Muscle layer of duodenum (tissue), 2 donors: ENCODE results near the gene CDH13.

ENCODE experiments used
- H3K27ac ChIP-seq: one replicate; pipeline ENCODE4 v1.7.0; 2013; ENCODE audit warnings: mild to moderate bottlenecking, low read length
- H3K27me3 ChIP-seq: one replicate; pipeline ENCODE4 v1.7.0; 2013; ENCODE audit warnings: low read depth, mild to moderate bottlenecking, control low read depth, low read length
- H3K36me3 ChIP-seq, 2 donors: one replicate each; pipeline ENCODE4 v1.7.0; 2013; ENCODE audit warnings: low read length in 2 of 2, control low read depth in 1 of 2, mild to moderate bottlenecking in 1 of 2; ENCODE audit not compliant: insufficient read depth in 2 of 2, control insufficient read depth in 1 of 2
- H3K4me1 ChIP-seq, 2 donors: one replicate each; pipeline ENCODE4 v1.7.0; 2013; ENCODE audit warnings: low read length in 2 of 2, mild to moderate bottlenecking in 2 of 2, control low read depth in 1 of 2, moderate library complexity in 1 of 2; ENCODE audit not compliant: insufficient read depth in 2 of 2, control insufficient read depth in 1 of 2
- H3K4me3 ChIP-seq, 2 donors: one replicate each; pipeline ENCODE4 v1.7.0; 2013; ENCODE audit warnings: low read length in 2 of 2, low read depth in 1 of 2, mild to moderate bottlenecking in 1 of 2
- H3K9me3 ChIP-seq, 2 donors: one replicate each; pipeline ENCODE4 v1.7.0; 2013; ENCODE audit warnings: low read length in 2 of 2, control low read depth in 1 of 2, mild to moderate bottlenecking in 1 of 2; ENCODE audit not compliant: control insufficient read depth in 1 of 2
- donor health status: healthy.

CDH13 gene

DNA sequence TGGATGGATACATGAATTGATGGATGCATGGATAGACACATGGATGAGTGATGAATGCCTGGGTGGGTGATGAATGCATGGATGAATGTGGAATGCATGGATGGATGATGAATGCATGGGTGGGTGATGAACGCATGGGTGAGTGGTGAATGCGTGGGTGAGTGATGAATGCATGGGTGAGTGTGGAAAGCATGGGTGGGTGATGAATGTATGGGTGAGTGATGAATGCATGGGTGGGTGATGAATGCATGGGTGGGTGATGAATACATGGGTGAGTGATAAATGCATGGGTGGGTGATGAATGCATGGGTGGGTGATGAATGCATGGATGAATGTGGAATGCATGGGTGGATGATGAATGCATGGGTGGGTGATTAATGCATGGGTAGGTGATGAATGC, 1097.1 kb downstream of the CDH13 start:
- H3K27ac ChIP-seq: no peak overlapping the region
- H3K4me1 ChIP-seq: no peaks in the 10 kb centered on the region
- H3K27me3 ChIP-seq: no peaks in the 10 kb centered on the region
- H3K9me3 ChIP-seq: no peaks in the 10 kb centered on the region
- no peak overlapping the region for H3K4me3 ChIP-seq
- no peaks in the 10 kb centered on the region for H3K36me3 ChIP-seq

DNA sequence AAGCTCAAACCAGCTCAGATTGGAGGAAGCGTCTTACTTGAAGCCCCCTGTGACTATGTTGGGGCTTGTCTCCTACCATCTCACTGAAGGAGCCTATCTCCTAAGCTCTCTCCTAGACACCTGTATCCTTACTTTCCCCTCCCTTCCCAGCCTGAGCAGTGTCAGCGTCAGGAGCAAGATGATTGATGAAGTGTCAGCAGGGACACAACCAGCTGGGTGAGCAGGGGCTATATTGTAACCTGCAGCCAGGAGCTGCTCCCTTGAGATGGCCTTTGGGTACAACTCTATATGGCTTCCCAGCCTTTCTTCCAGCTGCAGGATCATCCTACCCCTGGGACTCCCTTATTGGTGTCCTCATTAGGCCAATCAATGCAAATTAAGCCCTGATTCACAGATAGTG, 1097.8 kb downstream of the CDH13 start:
- Histone ChIP-seq H3K9me3 (no peaks in the 10 kb centered on the region), H3K27ac (no peak overlapping the region), H3K27me3 (no peaks in the 10 kb centered on the region), H3K36me3 (no peaks in the 10 kb centered on the region), H3K4me3 (no peak overlapping the region), H3K4me1 (no peaks in the 10 kb centered on the region)

GRCh38 chr16:83725313-83725712, 1098.5 kb downstream of the CDH13 start:
- Histone ChIP-seq H3K9me3 (no peaks in the 10 kb centered on the region), H3K36me3 (no peaks in the 10 kb centered on the region), H3K4me3 (no peak overlapping the region), H3K4me1 (no peaks in the 10 kb centered on the region), H3K27me3 (no peaks in the 10 kb centered on the region), H3K27ac (no peak overlapping the region)

- Histone ChIP-seq H3K4me1 (no peaks in the 10 kb centered on the region), H3K27me3 (no peaks in the 10 kb centered on the region), H3K27ac (no peak overlapping the region), H3K36me3 (no peaks in the 10 kb centered on the region), H3K9me3 (no peaks in the 10 kb centered on the region), H3K4me3 (no peak overlapping the region)
These were observed 1100.2 kb downstream of the CDH13 start for GRCh38 chr16:83727018-83727417.

- no peaks in the 10 kb centered on the region for H3K36me3 ChIP-seq
- H3K9me3 ChIP-seq: no peaks in the 10 kb centered on the region
- H3K27ac ChIP-seq: no peak overlapping the region
- no peak overlapping the region for H3K4me3 ChIP-seq
- no peaks in the 10 kb centered on the region for H3K4me1 ChIP-seq
- no peaks in the 10 kb centered on the region for H3K27me3 ChIP-seq
These were observed 1101.1 kb downstream of the CDH13 start for GRCh38 chr16:83727751-83728352.

GRCh38 chr16:83728492-83728891, 1101.7 kb downstream of the CDH13 start:
- Histone ChIP-seq H3K27me3 (no peaks in the 10 kb centered on the region), H3K36me3 (no peaks in the 10 kb centered on the region), H3K9me3 (no peaks in the 10 kb centered on the region), H3K27ac (no peak overlapping the region), H3K4me1 (no peaks in the 10 kb centered on the region), H3K4me3 (no peak overlapping the region)

DNA sequence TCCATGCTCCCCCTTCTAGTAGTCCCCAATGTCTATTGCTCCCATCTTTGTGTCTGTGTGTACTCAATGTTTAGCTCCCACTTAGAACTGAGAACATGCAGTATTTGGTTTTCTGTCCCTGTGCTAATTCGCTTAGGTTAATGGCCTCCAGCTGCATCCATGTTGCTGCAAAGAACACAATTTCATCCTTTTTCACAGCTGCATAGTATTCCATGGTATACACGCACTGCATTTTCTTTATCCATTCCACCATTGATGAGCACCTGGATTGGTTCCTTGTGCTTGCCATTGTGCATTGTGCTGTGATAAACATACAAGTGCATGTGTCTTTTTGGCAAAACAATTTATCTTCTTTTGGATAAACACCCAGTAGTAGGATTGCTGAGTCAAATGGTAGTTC, 1104.0 kb downstream of the CDH13 start:
- Histone ChIP-seq H3K36me3 (no peaks in the 10 kb centered on the region), H3K4me3 (no peak overlapping the region), H3K9me3 (no peaks in the 10 kb centered on the region), H3K27me3 (no peaks in the 10 kb centered on the region), H3K27ac (no peak overlapping the region), H3K4me1 (no peaks in the 10 kb centered on the region)

DNA sequence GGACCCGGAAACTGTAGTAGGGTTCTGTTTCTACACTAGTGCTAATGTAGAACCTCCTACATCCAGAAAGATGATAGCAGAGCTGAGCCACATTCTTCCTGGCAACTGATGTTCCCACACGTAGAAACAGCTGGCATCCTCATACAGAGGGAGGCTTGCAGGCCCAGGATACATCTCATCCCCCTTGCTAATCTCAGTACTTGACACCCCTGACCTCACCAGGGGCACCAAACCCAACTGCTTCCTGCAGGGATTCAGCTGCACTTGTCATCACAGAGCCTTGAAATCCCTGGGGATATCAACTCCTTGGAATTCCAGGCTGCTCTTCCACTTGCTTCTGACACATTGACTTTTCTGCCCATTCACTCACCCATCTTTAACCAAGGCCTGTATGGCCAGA, 1105.8 kb downstream of the CDH13 start:
- Histone ChIP-seq H3K9me3 (no peaks in the 10 kb centered on the region), H3K4me3 (no peak overlapping the region), H3K36me3 (no peaks in the 10 kb centered on the region), H3K27me3 (no peaks in the 10 kb centered on the region), H3K4me1 (no peaks in the 10 kb centered on the region), H3K27ac (no peak overlapping the region)

DNA sequence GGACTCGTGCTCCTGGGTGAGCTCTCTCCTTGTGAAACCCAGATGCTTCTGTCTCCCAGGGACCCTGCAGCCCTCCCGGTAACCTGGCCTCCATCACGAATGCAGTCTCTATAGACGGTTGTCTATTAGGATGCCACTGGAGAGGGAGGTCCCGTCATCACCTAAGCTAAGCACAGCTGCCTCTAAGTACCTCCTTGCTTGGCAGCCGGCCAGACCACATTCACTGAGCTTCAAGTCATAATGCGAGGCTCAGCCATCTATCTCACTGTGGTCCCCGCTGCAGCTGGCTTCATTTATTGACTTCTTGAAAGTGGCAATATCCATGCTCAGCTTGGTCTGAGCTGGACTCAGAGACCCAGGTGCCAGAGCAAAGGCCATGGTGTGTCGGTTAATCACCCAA, 1106.5 kb downstream of the CDH13 start:
- no peaks in the 10 kb centered on the region for H3K4me1 ChIP-seq
- no peaks in the 10 kb centered on the region for H3K9me3 ChIP-seq
- H3K27me3 ChIP-seq: no peaks in the 10 kb centered on the region
- H3K4me3 ChIP-seq: no peak overlapping the region
- no peak overlapping the region for H3K27ac ChIP-seq
- H3K36me3 ChIP-seq: no peaks in the 10 kb centered on the region

DNA sequence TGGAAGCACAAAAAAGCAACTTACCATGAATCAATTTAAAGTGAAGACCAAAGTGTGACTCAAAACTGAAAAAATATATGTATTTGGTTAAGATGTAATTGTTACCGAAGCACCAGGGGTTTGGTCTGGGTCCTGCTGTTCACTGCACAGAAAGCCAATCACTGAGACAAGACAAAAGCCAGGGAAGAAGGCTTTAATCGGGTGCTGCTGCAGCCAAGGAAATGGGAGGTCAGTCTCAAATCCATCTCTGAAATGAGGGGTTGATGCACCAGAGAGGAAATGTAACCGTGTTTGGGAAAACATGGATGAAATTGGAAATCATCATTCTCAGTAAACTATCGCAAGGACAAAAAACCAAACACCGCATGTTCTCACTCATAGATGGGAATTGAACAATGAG, 1107.4 kb downstream of the CDH13 start:
- Histone ChIP-seq H3K4me3 (no peak overlapping the region), H3K36me3 (no peaks in the 10 kb centered on the region), H3K4me1 (no peaks in the 10 kb centered on the region), H3K27ac (no peak overlapping the region), H3K9me3 (no peaks in the 10 kb centered on the region), H3K27me3 (no peaks in the 10 kb centered on the region)

DNA sequence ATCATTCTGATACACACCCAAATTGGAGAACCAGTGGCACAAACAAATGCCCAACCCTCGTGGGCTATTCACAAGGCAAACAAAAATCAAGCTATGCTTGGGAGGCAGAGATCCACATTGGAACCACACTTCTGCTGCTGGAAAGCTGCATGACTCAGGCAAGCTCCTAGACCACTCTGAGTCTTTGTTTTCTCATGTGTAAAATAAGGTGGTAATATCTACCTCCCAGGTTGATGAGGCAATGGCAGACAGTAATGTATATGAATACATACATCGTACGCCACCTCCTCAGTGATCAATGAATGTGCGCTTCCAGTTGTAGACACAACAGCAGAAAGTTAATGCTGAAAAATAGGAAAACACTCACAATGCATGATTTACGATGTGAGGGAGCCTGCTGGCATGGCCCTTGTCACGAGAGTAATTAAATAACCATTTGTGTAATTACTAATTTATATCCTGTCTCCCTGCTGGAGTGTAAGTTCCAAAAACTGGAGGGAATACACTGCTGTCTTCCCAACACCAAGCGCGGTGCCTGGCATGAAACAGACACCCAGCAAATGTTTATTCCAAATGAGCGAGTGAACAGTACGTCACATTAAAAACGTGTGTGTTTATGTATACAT, 1111.1 kb downstream of the CDH13 start:
- Histone ChIP-seq H3K27me3 (no peaks in the 10 kb centered on the region), H3K9me3 (no peaks in the 10 kb centered on the region), H3K27ac (no peak overlapping the region), H3K4me3 (no peak overlapping the region), H3K36me3 (no peaks in the 10 kb centered on the region), H3K4me1 (no peaks in the 10 kb centered on the region)

GRCh38 chr16:83738923-83739503, 1112.2 kb downstream of the CDH13 start:
- Histone ChIP-seq H3K27ac (no peak overlapping the region), H3K4me3 (no peak overlapping the region), H3K36me3 (no peaks in the 10 kb centered on the region), H3K4me1 (no peaks in the 10 kb centered on the region), H3K9me3 (no peaks in the 10 kb centered on the region), H3K27me3 (no peaks in the 10 kb centered on the region)
